Measurements from ENCODE around the gene RPL6.
"Not testable (repeated sequence)": the region's sequence is repeated elsewhere in the genome, so short reads cannot be mapped to it uniquely, and the experiment has no call there.

The RPL6 gene

DNA sequence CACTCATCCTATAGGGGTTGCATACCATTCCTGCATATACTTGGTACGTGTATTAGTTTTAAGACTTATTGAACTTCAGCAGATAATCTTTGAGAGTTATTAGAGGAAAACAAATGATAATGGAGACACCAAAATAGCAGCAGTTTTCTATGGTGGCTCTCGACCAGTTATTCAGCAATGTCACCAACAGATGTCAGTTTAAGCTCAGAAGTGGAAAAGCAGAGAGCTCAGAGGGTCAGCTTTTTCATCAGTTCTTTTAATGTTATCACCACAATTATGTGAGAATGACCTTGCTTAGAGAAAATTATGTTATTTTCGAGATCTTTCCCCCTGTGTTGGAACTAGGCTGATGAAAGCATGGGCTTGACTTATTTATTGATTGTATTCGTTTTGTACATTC is 41.3 kb upstream of the RPL6 start:
- TF ChIP-seq, protein P1, sequence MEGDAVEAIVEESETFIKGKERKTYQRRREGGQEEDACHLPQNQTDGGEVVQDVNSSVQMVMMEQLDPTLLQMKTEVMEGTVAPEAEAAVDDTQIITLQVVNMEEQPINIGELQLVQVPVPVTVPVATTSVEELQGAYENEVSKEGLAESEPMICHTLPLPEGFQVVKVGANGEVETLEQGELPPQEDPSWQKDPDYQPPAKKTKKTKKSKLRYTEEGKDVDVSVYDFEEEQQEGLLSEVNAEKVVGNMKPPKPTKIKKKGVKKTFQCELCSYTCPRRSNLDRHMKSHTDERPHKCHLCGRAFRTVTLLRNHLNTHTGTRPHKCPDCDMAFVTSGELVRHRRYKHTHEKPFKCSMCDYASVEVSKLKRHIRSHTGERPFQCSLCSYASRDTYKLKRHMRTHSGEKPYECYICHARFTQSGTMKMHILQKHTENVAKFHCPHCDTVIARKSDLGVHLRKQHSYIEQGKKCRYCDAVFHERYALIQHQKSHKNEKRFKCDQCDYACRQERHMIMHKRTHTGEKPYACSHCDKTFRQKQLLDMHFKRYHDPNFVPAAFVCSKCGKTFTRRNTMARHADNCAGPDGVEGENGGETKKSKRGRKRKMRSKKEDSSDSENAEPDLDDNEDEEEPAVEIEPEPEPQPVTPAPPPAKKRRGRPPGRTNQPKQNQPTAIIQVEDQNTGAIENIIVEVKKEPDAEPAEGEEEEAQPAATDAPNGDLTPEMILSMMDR (IDR thresholded peaks at IDR 0.05; ENCODE audit: poor library complexity, severe bottlenecking) = no peak
- no peak for DNase-seq (ENCODE audit: low spot score)
- Histone ChIP-seq H3K4me1 (ENCODE audit: insufficient read depth, poor library complexity, severe bottlenecking) (peaks cover 3% of the 10 kb centered on the region), H3K27ac (ENCODE audit: poor library complexity, severe bottlenecking) (no peak overlapping the region), H3K4me3 (ENCODE audit: severe bottlenecking) (no peak overlapping the region), H3K9me3 (ENCODE audit: severe bottlenecking) (no peaks in the 10 kb centered on the region), H3K36me3 (ENCODE audit: low read depth) (peaks cover 88% of the 10 kb centered on the region), H3K27me3 (ENCODE audit: insufficient read depth, poor library complexity, severe bottlenecking) (no peaks in the 10 kb centered on the region)
- no peak for ATAC-seq (ENCODE audit: low read depth)

DNA sequence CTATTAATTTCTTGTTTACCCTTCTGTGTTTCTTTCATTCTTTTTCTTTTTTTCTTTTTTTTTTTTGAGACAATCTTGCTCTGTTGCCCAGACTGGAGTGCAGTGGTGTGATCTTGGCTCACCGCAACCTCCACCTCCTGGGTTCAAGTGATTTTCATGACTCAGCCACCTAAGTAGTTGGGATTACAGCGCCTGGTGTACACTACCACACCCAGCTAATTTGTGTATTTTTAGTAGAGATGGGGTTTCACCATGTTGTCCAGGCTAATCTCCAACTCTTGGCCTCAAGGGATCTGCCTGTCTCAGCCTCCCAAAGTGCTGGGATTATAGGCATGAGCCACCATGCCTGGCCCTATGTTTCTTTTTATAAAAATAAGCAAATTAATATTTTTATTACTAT is 38.8 kb upstream of the RPL6 start:
- DNase-seq (ENCODE audit: low spot score); H3K27ac ChIP-seq (ENCODE audit: poor library complexity, severe bottlenecking); H3K27me3 ChIP-seq (ENCODE audit: insufficient read depth, poor library complexity, severe bottlenecking); H3K4me3 ChIP-seq (ENCODE audit: severe bottlenecking); H3K9me3 ChIP-seq (ENCODE audit: severe bottlenecking); H3K4me1 ChIP-seq (ENCODE audit: insufficient read depth, poor library complexity, severe bottlenecking); ATAC-seq (ENCODE audit: low read depth): not testable (repeated sequence)
- peaks cover 64% of the 10 kb centered on the region for H3K36me3 ChIP-seq (ENCODE audit: low read depth)

DNA sequence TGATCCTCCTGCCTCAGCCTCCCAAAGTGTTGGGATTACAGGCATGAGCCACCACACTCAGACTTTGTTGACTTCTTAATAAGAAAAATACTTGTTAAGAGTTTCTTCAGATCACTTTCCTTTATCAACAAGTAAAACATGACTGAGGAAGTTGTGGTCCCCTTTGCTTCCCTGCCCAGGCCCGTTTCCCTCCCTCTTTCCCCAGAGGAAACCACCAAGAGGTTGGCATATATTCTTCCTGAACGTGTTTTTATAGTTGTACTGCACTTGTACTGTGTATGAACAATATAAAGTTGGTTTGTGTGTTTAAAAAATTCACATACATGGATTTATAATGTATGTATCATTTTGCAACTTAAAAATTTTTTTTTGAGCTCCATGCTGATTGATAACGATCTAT is 37.7 kb upstream of the RPL6 start:
- Histone ChIP-seq H3K36me3 (ENCODE audit: low read depth) (peaks cover 54% of the 10 kb centered on the region), H3K4me1 (ENCODE audit: insufficient read depth, poor library complexity, severe bottlenecking) (peaks cover 3% of the 10 kb centered on the region), H3K27ac (ENCODE audit: poor library complexity, severe bottlenecking) (no peak overlapping the region), H3K4me3 (ENCODE audit: severe bottlenecking) (no peak overlapping the region), H3K27me3 (ENCODE audit: insufficient read depth, poor library complexity, severe bottlenecking) (no peaks in the 10 kb centered on the region), H3K9me3 (ENCODE audit: severe bottlenecking) (no peaks in the 10 kb centered on the region)
- DNase-seq (ENCODE audit: low spot score) = no peak
- TF ChIP-seq, protein P1 (IDR thresholded peaks at IDR 0.05; ENCODE audit: poor library complexity, severe bottlenecking) = no peak
- ATAC-seq (ENCODE audit: low read depth) = no peak

DNA sequence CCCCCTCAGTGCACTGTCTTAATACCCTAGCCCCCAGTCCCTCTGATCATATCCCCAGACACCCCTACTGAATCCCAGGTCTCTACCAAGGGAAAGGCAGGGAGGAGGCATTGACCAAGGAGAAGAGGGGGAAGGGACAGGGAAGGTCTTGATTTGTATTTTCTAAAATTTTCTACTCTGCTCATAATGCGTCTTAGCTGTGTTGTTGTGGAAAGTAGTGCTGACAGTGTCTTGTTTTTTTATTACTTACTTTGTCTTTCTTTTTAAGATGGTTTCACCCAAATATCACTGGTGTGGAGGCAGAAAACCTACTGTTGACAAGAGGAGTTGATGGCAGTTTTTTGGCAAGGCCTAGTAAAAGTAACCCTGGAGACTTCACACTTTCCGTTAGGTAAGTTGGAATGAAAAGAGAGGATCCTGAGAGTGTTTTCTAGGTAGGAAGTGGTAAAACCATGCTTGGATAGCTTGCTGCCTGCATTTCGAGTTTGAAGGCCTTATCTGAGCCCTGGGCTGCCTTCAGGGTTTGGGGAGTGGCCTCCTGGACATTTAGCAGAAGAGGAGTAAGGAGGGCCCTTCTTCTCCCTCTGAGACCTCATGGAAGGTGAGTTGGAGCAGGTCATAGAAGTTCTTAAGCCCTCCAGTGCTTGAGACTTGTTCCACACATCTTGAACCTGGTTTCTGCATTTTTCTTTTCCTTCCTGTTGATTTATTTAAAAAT is 36.8 kb upstream of the RPL6 start:
- TF ChIP-seq, protein P1 (IDR thresholded peaks at IDR 0.05; ENCODE audit: poor library complexity, severe bottlenecking) = no peak
- DNase-seq (ENCODE audit: low spot score) (no peak), ATAC-seq (ENCODE audit: low read depth) (no peak)
- Histone ChIP-seq H3K27me3 (ENCODE audit: insufficient read depth, poor library complexity, severe bottlenecking) (no peaks in the 10 kb centered on the region), H3K4me1 (ENCODE audit: insufficient read depth, poor library complexity, severe bottlenecking) (peaks cover 3% of the 10 kb centered on the region), H3K4me3 (ENCODE audit: severe bottlenecking) (no peak overlapping the region), H3K36me3 (ENCODE audit: low read depth) (peaks cover 44% of the 10 kb centered on the region), H3K9me3 (ENCODE audit: severe bottlenecking) (no peaks in the 10 kb centered on the region), H3K27ac (ENCODE audit: poor library complexity, severe bottlenecking) (no peak overlapping the region)

DNA sequence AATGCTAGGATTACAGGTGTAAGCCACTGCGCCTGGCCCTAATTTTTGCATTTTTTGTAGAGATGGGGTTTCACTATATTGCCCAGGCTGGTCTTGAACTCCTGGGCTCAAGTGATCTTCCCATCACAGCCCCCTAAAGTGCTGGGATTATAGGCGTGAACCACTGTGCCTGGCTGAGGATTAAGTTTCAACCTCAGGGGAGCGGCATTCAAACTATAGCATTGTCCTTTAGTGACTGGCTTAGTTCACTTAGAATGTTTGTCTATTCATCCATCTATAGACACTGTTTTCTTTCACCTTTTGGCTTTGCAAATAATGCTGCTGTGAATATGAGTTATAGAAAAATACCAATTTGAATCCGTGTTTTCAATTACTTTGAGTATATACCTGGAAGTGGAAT is 34.5 kb upstream of the RPL6 start:
- no peaks in the 10 kb centered on the region for H3K27me3 ChIP-seq (ENCODE audit: insufficient read depth, poor library complexity, severe bottlenecking)
- peaks cover 23% of the 10 kb centered on the region for H3K36me3 ChIP-seq (ENCODE audit: low read depth)
- no peak for DNase-seq (ENCODE audit: low spot score)
- no peak overlapping the region for H3K4me3 ChIP-seq (ENCODE audit: severe bottlenecking)
- peaks cover 3% of the 10 kb centered on the region for H3K4me1 ChIP-seq (ENCODE audit: insufficient read depth, poor library complexity, severe bottlenecking)
- no peak overlapping the region for H3K27ac ChIP-seq (ENCODE audit: poor library complexity, severe bottlenecking)
- no peak for ATAC-seq (ENCODE audit: low read depth)
- TF ChIP-seq, protein P1 (IDR thresholded peaks at IDR 0.05; ENCODE audit: poor library complexity, severe bottlenecking) = no peak
- H3K9me3 ChIP-seq (ENCODE audit: severe bottlenecking) = no peaks in the 10 kb centered on the region

DNA sequence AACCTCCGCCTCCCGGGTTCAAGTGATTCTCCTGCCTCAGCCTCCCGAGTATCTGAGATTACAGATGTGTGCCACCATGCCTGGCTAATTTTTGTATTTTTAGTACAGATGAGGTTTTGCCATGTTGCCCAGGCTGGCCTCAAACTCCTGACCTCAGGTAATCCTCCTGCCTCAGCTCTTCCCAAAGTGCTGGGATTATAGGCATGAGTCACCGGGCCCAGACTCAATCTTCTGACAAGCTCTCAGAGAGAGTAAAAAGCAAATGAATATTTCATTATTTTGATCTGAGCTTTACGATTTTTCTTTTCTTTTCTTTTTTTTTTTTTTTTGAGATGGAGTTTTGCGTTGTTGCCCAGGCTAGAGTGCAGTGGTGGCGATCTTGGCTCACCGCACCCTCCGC is 31.2 kb upstream of the RPL6 start:
- not testable (repeated sequence) for H3K4me1 ChIP-seq (ENCODE audit: insufficient read depth, poor library complexity, severe bottlenecking); H3K9me3 ChIP-seq (ENCODE audit: severe bottlenecking); H3K4me3 ChIP-seq (ENCODE audit: severe bottlenecking); H3K36me3 ChIP-seq (ENCODE audit: low read depth); H3K27ac ChIP-seq (ENCODE audit: poor library complexity, severe bottlenecking); H3K27me3 ChIP-seq (ENCODE audit: insufficient read depth, poor library complexity, severe bottlenecking); ATAC-seq (ENCODE audit: low read depth); DNase-seq (ENCODE audit: low spot score)

All from RWPE2 (cell line).